ENCODE data around the gene KRTAP10-3. TPM values are rescaled to one million over a fixed set of nuclear protein-coding genes. Genes with fewer than 3 reads are reported as not detected.

Gene KRTAP10-3
- total and polyA plus RNA-seq, 2 experiments from 2014 or later = not detected

DNA sequence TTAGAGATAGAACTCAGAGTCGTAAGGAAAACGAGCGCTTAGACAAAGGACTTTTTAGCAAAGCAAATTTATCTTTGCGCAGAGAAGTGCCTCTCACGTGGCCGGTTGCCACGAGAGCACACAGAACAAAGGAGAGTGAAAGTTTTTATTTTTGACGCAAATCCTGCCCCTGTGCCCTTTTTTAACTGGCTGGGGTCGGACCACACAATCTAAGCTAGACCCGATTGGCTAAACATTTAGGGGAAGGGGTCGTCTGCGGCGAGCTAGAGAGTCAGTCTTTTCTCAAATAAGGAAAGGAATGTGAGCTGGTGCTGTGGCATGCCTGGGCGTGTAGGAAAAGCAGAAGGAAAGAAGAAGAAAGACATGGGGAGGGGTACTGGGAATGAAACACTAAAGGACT is 9.7 kb downstream of the KRTAP10-3 start:
- H3K27ac Mint-ChIP-seq = peak overlapping the region; percentile 95
- no peak for TF ChIP-seq ZNF331 (CRISPR knock-in tag; IDR thresholded peaks at IDR 0.05; ENCODE audit: low read depth)
- TF ChIP-seq EZH2 (IDR thresholded peaks at IDR 0.05; ENCODE audit: low read depth, unreplicated experiment) = no peak
- TF ChIP-seq, protein P1, sequence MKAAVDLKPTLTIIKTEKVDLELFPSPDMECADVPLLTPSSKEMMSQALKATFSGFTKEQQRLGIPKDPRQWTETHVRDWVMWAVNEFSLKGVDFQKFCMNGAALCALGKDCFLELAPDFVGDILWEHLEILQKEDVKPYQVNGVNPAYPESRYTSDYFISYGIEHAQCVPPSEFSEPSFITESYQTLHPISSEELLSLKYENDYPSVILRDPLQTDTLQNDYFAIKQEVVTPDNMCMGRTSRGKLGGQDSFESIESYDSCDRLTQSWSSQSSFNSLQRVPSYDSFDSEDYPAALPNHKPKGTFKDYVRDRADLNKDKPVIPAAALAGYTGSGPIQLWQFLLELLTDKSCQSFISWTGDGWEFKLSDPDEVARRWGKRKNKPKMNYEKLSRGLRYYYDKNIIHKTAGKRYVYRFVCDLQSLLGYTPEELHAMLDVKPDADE (IDR thresholded peaks at IDR 0.05) = no peak
- TF ChIP-seq, protein P2, sequence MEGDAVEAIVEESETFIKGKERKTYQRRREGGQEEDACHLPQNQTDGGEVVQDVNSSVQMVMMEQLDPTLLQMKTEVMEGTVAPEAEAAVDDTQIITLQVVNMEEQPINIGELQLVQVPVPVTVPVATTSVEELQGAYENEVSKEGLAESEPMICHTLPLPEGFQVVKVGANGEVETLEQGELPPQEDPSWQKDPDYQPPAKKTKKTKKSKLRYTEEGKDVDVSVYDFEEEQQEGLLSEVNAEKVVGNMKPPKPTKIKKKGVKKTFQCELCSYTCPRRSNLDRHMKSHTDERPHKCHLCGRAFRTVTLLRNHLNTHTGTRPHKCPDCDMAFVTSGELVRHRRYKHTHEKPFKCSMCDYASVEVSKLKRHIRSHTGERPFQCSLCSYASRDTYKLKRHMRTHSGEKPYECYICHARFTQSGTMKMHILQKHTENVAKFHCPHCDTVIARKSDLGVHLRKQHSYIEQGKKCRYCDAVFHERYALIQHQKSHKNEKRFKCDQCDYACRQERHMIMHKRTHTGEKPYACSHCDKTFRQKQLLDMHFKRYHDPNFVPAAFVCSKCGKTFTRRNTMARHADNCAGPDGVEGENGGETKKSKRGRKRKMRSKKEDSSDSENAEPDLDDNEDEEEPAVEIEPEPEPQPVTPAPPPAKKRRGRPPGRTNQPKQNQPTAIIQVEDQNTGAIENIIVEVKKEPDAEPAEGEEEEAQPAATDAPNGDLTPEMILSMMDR (conservative IDR thresholded peaks at IDR 0.05; ENCODE audit: low read depth in 2 of 2) = no peak
- TF ChIP-seq STAT1 (IDR thresholded peaks at IDR 0.05; ENCODE audit: unreplicated experiment) = no peak
- TF ChIP-seq EZH2phosphoT487 (IDR thresholded peaks at IDR 0.05; ENCODE audit: unreplicated experiment) = no peak
- no peak for TF ChIP-seq ZNF114 (CRISPR knock-in tag; IDR thresholded peaks at IDR 0.05)
- no peak for TF ChIP-seq POLR2AphosphoS5 (IDR thresholded peaks at IDR 0.05; ENCODE audit: low read depth)
- TF ChIP-seq JUNB (IDR thresholded peaks at IDR 0.05; ENCODE audit: unreplicated experiment) = no peak
- TF ChIP-seq, protein P3, sequence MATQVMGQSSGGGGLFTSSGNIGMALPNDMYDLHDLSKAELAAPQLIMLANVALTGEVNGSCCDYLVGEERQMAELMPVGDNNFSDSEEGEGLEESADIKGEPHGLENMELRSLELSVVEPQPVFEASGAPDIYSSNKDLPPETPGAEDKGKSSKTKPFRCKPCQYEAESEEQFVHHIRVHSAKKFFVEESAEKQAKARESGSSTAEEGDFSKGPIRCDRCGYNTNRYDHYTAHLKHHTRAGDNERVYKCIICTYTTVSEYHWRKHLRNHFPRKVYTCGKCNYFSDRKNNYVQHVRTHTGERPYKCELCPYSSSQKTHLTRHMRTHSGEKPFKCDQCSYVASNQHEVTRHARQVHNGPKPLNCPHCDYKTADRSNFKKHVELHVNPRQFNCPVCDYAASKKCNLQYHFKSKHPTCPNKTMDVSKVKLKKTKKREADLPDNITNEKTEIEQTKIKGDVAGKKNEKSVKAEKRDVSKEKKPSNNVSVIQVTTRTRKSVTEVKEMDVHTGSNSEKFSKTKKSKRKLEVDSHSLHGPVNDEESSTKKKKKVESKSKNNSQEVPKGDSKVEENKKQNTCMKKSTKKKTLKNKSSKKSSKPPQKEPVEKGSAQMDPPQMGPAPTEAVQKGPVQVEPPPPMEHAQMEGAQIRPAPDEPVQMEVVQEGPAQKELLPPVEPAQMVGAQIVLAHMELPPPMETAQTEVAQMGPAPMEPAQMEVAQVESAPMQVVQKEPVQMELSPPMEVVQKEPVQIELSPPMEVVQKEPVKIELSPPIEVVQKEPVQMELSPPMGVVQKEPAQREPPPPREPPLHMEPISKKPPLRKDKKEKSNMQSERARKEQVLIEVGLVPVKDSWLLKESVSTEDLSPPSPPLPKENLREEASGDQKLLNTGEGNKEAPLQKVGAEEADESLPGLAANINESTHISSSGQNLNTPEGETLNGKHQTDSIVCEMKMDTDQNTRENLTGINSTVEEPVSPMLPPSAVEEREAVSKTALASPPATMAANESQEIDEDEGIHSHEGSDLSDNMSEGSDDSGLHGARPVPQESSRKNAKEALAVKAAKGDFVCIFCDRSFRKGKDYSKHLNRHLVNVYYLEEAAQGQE (IDR thresholded peaks at IDR 0.05; ENCODE audit: unreplicated experiment) = no peak
- no peak for TF ChIP-seq CREB1 (CRISPR knock-in tag; IDR thresholded peaks at IDR 0.05; ENCODE audit: low read depth)
- no peak for TF ChIP-seq NANOG (IDR thresholded peaks at IDR 0.05; ENCODE audit: borderline replicate concordance)
- TF ChIP-seq, protein P4, sequence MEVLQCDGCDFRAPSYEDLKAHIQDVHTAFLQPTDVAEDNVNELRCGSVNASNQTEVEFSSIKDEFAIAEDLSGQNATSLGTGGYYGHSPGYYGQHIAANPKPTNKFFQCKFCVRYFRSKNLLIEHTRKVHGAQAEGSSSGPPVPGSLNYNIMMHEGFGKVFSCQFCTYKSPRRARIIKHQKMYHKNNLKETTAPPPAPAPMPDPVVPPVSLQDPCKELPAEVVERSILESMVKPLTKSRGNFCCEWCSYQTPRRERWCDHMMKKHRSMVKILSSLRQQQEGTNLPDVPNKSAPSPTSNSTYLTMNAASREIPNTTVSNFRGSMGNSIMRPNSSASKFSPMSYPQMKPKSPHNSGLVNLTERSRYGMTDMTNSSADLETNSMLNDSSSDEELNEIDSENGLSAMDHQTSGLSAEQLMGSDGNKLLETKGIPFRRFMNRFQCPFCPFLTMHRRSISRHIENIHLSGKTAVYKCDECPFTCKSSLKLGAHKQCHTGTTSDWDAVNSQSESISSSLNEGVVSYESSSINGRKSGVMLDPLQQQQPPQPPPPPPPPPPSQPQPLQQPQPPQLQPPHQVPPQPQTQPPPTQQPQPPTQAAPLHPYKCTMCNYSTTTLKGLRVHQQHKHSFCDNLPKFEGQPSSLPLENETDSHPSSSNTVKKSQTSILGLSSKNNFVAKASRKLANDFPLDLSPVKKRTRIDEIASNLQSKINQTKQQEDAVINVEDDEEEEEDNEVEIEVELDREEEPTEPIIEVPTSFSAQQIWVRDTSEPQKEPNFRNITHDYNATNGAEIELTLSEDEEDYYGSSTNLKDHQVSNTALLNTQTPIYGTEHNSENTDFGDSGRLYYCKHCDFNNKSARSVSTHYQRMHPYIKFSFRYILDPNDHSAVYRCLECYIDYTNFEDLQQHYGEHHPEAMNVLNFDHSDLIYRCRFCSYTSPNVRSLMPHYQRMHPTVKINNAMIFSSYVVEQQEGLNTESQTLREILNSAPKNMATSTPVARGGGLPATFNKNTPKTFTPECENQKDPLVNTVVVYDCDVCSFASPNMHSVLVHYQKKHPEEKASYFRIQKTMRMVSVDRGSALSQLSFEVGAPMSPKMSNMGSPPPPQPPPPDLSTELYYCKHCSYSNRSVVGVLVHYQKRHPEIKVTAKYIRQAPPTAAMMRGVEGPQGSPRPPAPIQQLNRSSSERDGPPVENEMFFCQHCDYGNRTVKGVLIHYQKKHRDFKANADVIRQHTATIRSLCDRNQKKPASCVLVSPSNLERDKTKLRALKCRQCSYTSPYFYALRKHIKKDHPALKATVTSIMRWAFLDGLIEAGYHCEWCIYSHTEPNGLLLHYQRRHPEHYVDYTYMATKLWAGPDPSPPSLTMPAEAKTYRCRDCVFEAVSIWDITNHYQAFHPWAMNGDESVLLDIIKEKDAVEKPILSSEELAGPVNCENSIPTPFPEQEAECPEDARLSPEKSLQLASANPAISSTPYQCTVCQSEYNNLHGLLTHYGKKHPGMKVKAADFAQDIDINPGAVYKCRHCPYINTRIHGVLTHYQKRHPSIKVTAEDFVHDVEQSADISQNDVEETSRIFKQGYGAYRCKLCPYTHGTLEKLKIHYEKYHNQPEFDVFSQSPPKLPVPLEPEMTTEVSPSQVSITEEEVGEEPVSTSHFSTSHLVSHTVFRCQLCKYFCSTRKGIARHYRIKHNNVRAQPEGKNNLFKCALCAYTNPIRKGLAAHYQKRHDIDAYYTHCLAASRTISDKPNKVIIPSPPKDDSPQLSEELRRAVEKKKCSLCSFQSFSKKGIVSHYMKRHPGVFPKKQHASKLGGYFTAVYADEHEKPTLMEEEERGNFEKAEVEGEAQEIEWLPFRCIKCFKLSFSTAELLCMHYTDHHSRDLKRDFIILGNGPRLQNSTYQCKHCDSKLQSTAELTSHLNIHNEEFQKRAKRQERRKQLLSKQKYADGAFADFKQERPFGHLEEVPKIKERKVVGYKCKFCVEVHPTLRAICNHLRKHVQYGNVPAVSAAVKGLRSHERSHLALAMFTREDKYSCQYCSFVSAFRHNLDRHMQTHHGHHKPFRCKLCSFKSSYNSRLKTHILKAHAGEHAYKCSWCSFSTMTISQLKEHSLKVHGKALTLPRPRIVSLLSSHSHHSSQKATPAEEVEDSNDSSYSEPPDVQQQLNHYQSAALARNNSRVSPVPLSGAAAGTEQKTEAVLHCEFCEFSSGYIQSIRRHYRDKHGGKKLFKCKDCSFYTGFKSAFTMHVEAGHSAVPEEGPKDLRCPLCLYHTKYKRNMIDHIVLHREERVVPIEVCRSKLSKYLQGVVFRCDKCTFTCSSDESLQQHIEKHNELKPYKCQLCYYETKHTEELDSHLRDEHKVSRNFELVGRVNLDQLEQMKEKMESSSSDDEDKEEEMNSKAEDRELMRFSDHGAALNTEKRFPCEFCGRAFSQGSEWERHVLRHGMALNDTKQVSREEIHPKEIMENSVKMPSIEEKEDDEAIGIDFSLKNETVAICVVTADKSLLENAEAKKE (CRISPR knock-in tag; IDR thresholded peaks at IDR 0.05) = no peak

More for the DNA sequence above, 9.7 kb downstream of the KRTAP10-3 start:
- Mint-ChIP-seq H3K27me3 (ENCODE audit: insufficient read depth, low read depth, poor library complexity) (peaks cover 20% of the 10 kb centered on the region), H3K36me3 (ENCODE audit: low read depth) (peaks cover 19% of the 10 kb centered on the region; the same call in 2 of the 3 replicates), H3K9me3 (peaks cover 15% of the 10 kb centered on the region), H3K4me1 (peaks cover 47% of the 10 kb centered on the region), H3K4me3 (no peak overlapping the region; the same call in 2 of the 3 replicates)
- H2AFZ ChIP-seq = no peak overlapping the region
- no peaks in the 10 kb centered on the region for H3K27me3 ChIP-seq (ENCODE audit: insufficient read depth)
- DNase-seq (ENCODE audit: low spot score) (peak; percentile 72), ATAC-seq (peak; percentile 78)
- H3K9me2 ChIP-seq (ENCODE audit: insufficient read depth) = no peaks in the 10 kb centered on the region
- H3K4me1 ChIP-seq (ENCODE audit: insufficient read depth) = peaks cover 25% of the 10 kb centered on the region
- H3F3A ChIP-seq (replicated peaks; ENCODE audit: low read depth) = no peaks in the 10 kb centered on the region
- no peaks in the 10 kb centered on the region for H3K79me2 ChIP-seq (replicated peaks; ENCODE audit: insufficient read depth)
- H4K20me1 ChIP-seq (replicated peaks; ENCODE audit: insufficient read depth) = no peaks in the 10 kb centered on the region
- H3K36me3 ChIP-seq (ENCODE audit: insufficient read depth) = no peaks in the 10 kb centered on the region; the same call in 1 of the 2 replicates
- H3K4me3 ChIP-seq = no peak overlapping the region
- H3K27ac ChIP-seq (ENCODE audit: low read depth) = peak overlapping the region; percentile 96
- H3K4me2 ChIP-seq = peak overlapping the region; percentile 58; the same call in 1 of the 2 replicates

All from GM23338 (cell line).